Mucosa of rectum (tissue), 2 donors: ENCODE measurements around the gene UFD1.

Source experiments
- H3K27ac ChIP-seq, 2 donors: one replicate each; pipeline ENCODE4 v1.7.0; 2013; ENCODE audit warnings: inconsistent platforms in 2 of 2, low read depth in 2 of 2, low read length in 2 of 2
- H3K27me3 ChIP-seq, 2 donors: one replicate each; pipeline ENCODE4 v1.7.0; 2013; ENCODE audit warnings: low read length in 2 of 2; ENCODE audit not compliant: control insufficient read depth in 2 of 2, insufficient read depth in 2 of 2
- H3K36me3 ChIP-seq, 2 donors: one replicate each; pipeline ENCODE4 v1.7.0; 2013; ENCODE audit warnings: low read length in 2 of 2; ENCODE audit not compliant: control insufficient read depth in 2 of 2, insufficient read depth in 2 of 2
- H3K4me1 ChIP-seq, 2 donors: one replicate each; pipeline ENCODE4 v1.7.0; 2013; ENCODE audit warnings: low read length in 2 of 2, mild to moderate bottlenecking in 1 of 2; ENCODE audit not compliant: control insufficient read depth in 2 of 2, insufficient read depth in 2 of 2
- H3K4me3 ChIP-seq, 2 donors: one replicate each; pipeline ENCODE4 v1.7.0; 2013; ENCODE audit warnings: low read length in 2 of 2
- H3K9ac ChIP-seq, 2 donors: one replicate each; pipeline ENCODE4 v1.7.0; 2013; ENCODE audit warnings: low read length in 2 of 2, low read depth in 1 of 2, mild to moderate bottlenecking in 1 of 2
- H3K9me3 ChIP-seq, 2 donors: one replicate each; pipeline ENCODE4 v1.7.0; 2013; ENCODE audit warnings: low read length in 2 of 2; ENCODE audit not compliant: control insufficient read depth in 2 of 2
- donor health status: healthy.
- donor health status: Normal muscosa, but diverticular disease.

Gene UFD1

GRCh38 chr22:19523240-19524169, 44.5 kb upstream of the UFD1 start:
- Histone ChIP-seq H3K27ac (peak overlapping the region; percentile 23 to 35), H3K4me1 (peaks cover 0 to 8% of the 10 kb centered on the region in 2 donors), H3K27me3 (peaks cover 8 to 14% of the 10 kb centered on the region in 2 donors), H3K9me3 (no peaks in the 10 kb centered on the region), H3K4me3 (peak overlapping the region; percentile 20 to 38), H3K36me3 (no peaks in the 10 kb centered on the region), H3K9ac (peak overlapping the region in 1 of 2 donors; percentile 15)

GRCh38 chr22:19522881-19523239, 43.9 kb upstream of the UFD1 start:
- peaks cover 0 to 8% of the 10 kb centered on the region in 2 donors for H3K4me1 ChIP-seq
- peak overlapping the region; percentile 32 to 35 for H3K27ac ChIP-seq
- peak overlapping the region in 1 of 2 donors; percentile 15 for H3K9ac ChIP-seq
- H3K9me3 ChIP-seq = no peaks in the 10 kb centered on the region
- H3K36me3 ChIP-seq = no peaks in the 10 kb centered on the region
- peaks cover 8 to 14% of the 10 kb centered on the region in 2 donors for H3K27me3 ChIP-seq
- H3K4me3 ChIP-seq = peak overlapping the region; percentile 20 to 38

GRCh38 chr22:19522190-19522880, 43.3 kb upstream of the UFD1 start:
- Histone ChIP-seq H3K4me1 (peaks cover 0 to 8% of the 10 kb centered on the region in 2 donors), H3K9me3 (no peaks in the 10 kb centered on the region), H3K27me3 (peaks cover 8 to 14% of the 10 kb centered on the region in 2 donors), H3K4me3 (peak overlapping the region; percentile 31 to 38), H3K36me3 (no peaks in the 10 kb centered on the region), H3K9ac (peak overlapping the region in 1 of 2 donors; percentile 29), H3K27ac (peak overlapping the region; percentile 32 to 35)

DNA sequence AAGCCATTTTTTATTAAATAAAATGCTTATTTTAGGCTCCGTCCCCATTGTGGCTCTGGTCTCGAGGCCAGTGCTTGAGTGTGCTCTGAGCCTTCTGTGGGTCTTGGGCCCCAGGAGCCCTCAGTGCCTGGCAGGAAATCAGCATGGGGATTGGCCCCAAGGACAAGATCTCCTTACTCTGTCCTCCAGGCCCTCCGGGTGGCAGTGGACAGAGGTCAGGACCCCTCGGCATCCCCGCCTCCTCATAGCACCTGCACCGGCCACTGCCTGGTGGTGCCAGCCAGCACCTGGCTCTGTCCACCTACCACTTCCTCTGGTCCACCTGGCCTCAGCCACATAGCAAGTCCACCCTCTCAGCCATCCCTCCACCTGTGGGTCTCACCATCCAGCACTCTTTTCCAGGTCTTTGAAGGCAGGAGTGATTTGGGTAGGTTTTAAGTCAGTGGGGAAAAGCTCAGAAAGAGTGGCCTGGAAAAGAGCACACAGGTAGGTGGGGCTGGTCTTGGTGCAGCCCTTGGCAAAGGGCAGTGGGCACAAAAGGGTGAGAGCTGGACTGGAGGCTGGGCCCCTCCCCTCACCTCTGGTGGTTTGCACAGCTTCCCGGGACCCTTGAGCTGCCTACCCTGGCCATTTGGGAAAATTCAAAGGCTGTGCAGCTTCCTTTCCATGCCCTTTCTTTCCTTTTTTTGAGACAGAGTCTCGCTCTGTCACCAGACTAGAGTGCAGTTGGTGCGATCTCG, 41.7 kb upstream of the UFD1 start:
- Histone ChIP-seq H3K9me3 (no peaks in the 10 kb centered on the region), H3K36me3 (no peaks in the 10 kb centered on the region), H3K9ac (no peak overlapping the region), H3K4me1 (peaks cover 0 to 8% of the 10 kb centered on the region in 2 donors), H3K27me3 (peaks cover 8 to 10% of the 10 kb centered on the region in 2 donors), H3K27ac (no peak overlapping the region), H3K4me3 (no peak overlapping the region)

GRCh38 chr22:19520007-19520406, 41.0 kb upstream of the UFD1 start:
- no peak overlapping the region for H3K27ac ChIP-seq
- H3K9me3 ChIP-seq = no peaks in the 10 kb centered on the region
- H3K27me3 ChIP-seq = peaks cover 7 to 8% of the 10 kb centered on the region in 2 donors
- H3K4me3 ChIP-seq = no peak overlapping the region
- peaks cover 0 to 8% of the 10 kb centered on the region in 2 donors for H3K4me1 ChIP-seq
- no peaks in the 10 kb centered on the region for H3K36me3 ChIP-seq
- no peak overlapping the region for H3K9ac ChIP-seq

DNA sequence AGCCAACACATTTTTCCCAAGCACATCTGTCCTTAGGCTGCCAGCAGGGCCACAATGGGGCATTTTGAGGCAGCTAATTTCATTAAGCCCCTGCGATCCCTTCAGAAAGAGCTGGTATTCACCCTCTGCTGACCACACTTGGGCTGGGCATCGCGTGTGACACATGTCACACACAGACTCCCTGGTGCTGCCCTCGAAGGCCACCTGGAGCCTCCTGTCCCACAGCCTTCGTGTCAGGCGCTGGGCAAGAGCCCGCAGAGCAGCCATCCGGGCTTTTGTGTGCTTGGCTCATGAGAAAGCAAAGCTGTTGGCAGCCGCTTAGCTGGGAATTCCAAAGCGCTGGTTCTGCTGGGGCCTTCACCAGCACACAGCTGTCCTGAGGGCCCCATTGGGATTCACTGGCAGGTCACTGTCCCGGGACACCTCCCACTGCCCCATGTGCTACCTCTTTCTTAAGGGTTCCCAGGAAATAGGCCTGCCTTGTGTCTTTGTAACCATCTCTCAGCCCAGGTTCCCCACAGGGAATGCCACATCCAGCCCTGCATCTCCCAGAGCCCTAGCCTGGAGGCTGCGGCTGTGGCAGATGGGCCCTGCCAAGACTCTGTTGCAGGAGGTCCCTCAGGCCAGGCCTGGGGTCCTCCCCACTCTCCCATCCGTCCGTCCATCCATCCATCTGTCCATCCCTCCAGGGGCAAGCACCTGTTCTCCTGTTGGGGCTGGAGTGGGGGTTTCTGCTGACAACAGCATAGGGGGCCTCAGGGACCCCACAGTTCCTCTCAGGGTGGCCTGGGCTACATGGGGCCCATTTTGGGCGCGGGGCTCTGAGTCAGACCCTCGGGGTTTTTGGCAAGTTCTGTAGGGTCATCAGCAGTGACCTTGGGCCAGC, 40.3 kb upstream of the UFD1 start:
- no peaks in the 10 kb centered on the region for H3K9me3 ChIP-seq
- H3K27ac ChIP-seq = no peak overlapping the region
- H3K27me3 ChIP-seq = peaks cover 7 to 8% of the 10 kb centered on the region in 2 donors
- H3K4me1 ChIP-seq = peaks cover 0 to 8% of the 10 kb centered on the region in 2 donors
- no peak overlapping the region for H3K4me3 ChIP-seq
- H3K36me3 ChIP-seq = no peaks in the 10 kb centered on the region
- no peak overlapping the region for H3K9ac ChIP-seq

DNA sequence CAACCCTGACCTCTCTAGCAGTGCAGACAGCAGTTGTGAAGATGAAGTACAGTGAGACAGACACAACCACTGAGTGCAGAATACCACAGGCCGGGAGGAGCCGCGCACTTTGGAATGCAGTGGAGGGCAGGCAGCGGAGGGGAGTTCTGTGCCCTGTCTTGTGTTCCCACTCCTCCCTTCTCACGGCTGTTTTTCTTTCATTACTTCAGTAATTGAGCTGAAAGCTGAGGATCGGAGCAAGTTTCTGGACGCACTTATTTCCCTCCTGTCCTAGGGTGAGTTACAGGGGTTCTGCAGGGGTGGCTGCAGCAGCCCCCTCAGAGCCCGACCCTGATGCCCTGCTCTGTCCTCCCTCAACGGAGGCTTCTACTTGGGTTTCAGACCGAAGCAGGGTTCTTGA, 39.6 kb upstream of the UFD1 start:
- Histone ChIP-seq H3K27ac (no peak overlapping the region), H3K9me3 (no peaks in the 10 kb centered on the region), H3K9ac (no peak overlapping the region), H3K36me3 (no peaks in the 10 kb centered on the region), H3K4me1 (peaks cover 0 to 3% of the 10 kb centered on the region in 2 donors), H3K27me3 (peaks cover 3% of the 10 kb centered on the region in 2 donors), H3K4me3 (no peak overlapping the region)

GRCh38 chr22:19517919-19518611, 39.1 kb upstream of the UFD1 start:
- H3K27ac ChIP-seq = no peak overlapping the region
- H3K4me3 ChIP-seq = no peak overlapping the region
- no peaks in the 10 kb centered on the region for H3K36me3 ChIP-seq
- peaks cover 2 to 3% of the 10 kb centered on the region in 2 donors for H3K27me3 ChIP-seq
- H3K9ac ChIP-seq = no peak overlapping the region
- no peaks in the 10 kb centered on the region for H3K4me1 ChIP-seq
- no peaks in the 10 kb centered on the region for H3K9me3 ChIP-seq

DNA sequence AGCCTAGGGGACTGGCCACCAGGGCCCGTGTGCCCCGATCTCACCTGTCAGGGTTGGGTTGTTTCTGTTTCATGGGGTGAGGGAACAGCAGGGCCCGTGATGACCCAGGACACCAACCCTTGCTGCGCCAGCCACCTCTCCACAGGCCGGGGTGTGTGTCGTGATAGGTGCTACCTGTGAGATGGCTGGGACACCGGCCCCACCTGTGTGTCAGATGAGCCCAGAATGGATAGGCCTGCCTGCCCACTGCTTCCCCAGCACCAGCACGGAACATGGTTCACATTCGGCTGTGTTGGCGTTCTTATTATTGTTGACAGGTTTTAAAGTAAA, 38.1 kb upstream of the UFD1 start:
- Histone ChIP-seq H3K9ac (no peak overlapping the region), H3K36me3 (no peaks in the 10 kb centered on the region), H3K27ac (no peak overlapping the region), H3K9me3 (no peaks in the 10 kb centered on the region), H3K4me3 (no peak overlapping the region), H3K4me1 (no peaks in the 10 kb centered on the region), H3K27me3 (no peaks in the 10 kb centered on the region)
